Small intestine (tissue), 7 donors: Measurements from ENCODE around the gene OLA1. TPM values are rescaled to one million over a fixed set of nuclear protein-coding genes. Genes with fewer than 3 reads are reported as not detected.
A peak's percentile ranks its signal among the peaks of the same experiment; 100 is the strongest.

Source experiments
- DNase-seq, 2 donors: peaks; one replicate each; pipeline versions ENCODE4 v3.0.0 to v3.0.0-alpha.2; 2013
- FAIRE-seq: peaks from 2 replicates; lab custom pipeline; 2012; peaks lifted over from hg19 to GRCh38; lab: Jason Lieb, UNC
- H3K27ac ChIP-seq, 3 donors: one replicate each; pipeline ENCODE4 v1.5.1; 2013; ENCODE audit warnings: low read length in 2 of 3, mild to moderate bottlenecking in 2 of 3, control low read depth in 1 of 3, inconsistent platforms in 1 of 3, low read depth in 1 of 3, moderate library complexity in 1 of 3
- H3K27me3 ChIP-seq, 3 donors: one replicate each; pipeline ENCODE4 v1.6.1; 2013; ENCODE audit warnings: low read length in 3 of 3, inconsistent platforms in 1 of 3; ENCODE audit not compliant: control insufficient read depth in 3 of 3, insufficient read depth in 3 of 3
- H3K36me3 ChIP-seq, 3 donors: one replicate each; pipeline ENCODE4 v1.6.1; 2013; ENCODE audit warnings: low read length in 3 of 3, inconsistent platforms in 1 of 3, low read depth in 1 of 3, mild to moderate bottlenecking in 1 of 3, moderate library complexity in 1 of 3; ENCODE audit not compliant: control insufficient read depth in 3 of 3, insufficient read depth in 2 of 3
- H3K4me1 ChIP-seq, 3 donors: one replicate each; pipeline ENCODE4 v1.6.1; 2013; ENCODE audit warnings: low read length in 2 of 3, inconsistent platforms in 1 of 3, low read depth in 1 of 3, mild to moderate bottlenecking in 1 of 3, moderate library complexity in 1 of 3; ENCODE audit not compliant: control insufficient read depth in 3 of 3, insufficient read depth in 2 of 3
- H3K4me3 ChIP-seq, 3 donors: one replicate each; pipeline ENCODE4 v1.5.1; 2013; ENCODE audit warnings: low read length in 3 of 3, control low read depth in 1 of 3, inconsistent platforms in 1 of 3, low read depth in 1 of 3, mild to moderate bottlenecking in 1 of 3, moderate library complexity in 1 of 3
- H3K9me3 ChIP-seq, 2 donors: one replicate each; pipeline ENCODE4 v1.6.1; 2013; ENCODE audit warnings: low read depth in 1 of 2, low read length in 1 of 2; ENCODE audit not compliant: control insufficient read depth in 2 of 2, insufficient read depth in 1 of 2
- whole genome bisulfite sequencing, 3 donors: extraction: QIAGEN DNeasy Blood & Tissue Kit; methylation state at CpG; one replicate each; pipeline ENCODE4 v1.1.7; 2013; 5-methylcytosine and 5-hydroxymethylcytosine counted together
- polyA plus RNA-seq, 4 donors: library from polyadenylated mRNA; stranded (reverse) in 3 of 4; unstranded in 1 of 4; fragments of 200-250 nt in 3 of 4; fragments of 120-200 nt in 1 of 4; gene quantifications; one replicate each; pipeline versions ENCODE4 v1.2.1 to v1.2.3, GENCODE V29; 2013
- donor health status: healthy with polysubstance abuse.
- donor health status: control.
- donor health status: control.
- donor health status: Bipolar disorder and iron deficiency.
- donor health status: healthy.

OLA1 gene
- polyA plus RNA-seq, 4 donors: 60.3 to 148 (median 92.0) TPM

DNA sequence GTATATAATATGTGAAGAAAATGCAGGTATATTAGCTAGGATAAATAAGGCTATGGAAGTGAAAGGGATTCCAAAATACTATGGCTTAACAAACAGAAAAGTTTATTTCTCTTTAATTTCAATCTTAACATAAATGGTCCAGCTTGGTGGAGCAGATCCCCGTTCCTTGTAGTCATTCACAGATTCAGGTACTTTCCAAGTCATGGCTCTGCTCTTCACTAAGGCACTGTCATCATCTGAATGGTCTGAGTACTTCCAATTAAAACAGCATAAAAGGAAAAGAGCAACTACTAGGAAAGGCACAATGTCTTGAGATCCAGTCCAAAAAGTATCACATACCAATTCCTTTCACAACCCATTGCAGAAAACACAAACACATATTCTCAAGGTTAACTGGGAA lies 63.4 kb downstream of the OLA1 start:
- H3K4me1 ChIP-seq: no peaks in the 10 kb centered on the region
- no peak for DNase-seq
- H3K9me3 ChIP-seq: no peaks in the 10 kb centered on the region
- FAIRE-seq: no peak
- H3K27me3 ChIP-seq: no peaks in the 10 kb centered on the region
- WGBS, 3 donors: 82 to 97% (median 91%) methylated on average over 1 of the region's 1 CpG
- H3K27ac ChIP-seq: no peak overlapping the region
- peaks cover 0 to 4% (median 0%) of the 10 kb centered on the region in 3 donors for H3K36me3 ChIP-seq
- no peak overlapping the region for H3K4me3 ChIP-seq

DNA sequence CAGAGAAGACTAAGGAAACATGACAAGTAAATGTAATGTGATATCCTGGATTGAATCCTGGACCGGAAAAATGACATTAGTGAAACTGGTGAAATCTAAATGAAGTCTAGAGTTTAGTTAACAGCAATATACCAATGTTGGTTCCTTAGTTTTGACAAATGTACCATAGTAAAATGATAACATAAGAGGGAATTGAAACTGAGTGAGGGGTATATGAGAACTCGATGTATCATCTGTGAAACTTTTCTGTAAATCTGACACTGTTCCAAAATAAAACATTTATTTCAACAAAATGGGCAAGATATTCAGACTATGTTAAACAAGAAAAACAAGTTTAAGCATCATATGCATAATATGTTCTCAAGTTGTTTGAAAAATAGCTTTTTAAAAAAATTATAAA lies 63.8 kb downstream of the OLA1 start:
- Histone ChIP-seq H3K4me3 (no peak overlapping the region), H3K4me1 (no peaks in the 10 kb centered on the region), H3K36me3 (peaks cover 0 to 4% (median 0%) of the 10 kb centered on the region in 3 donors), H3K27ac (no peak overlapping the region), H3K27me3 (no peaks in the 10 kb centered on the region), H3K9me3 (no peaks in the 10 kb centered on the region)
- no peak for FAIRE-seq
- DNase-seq: no peak
- 89 to 95% (median 93%) methylated on average over 2 of the region's 2 CpGs for WGBS, 3 donors

DNA sequence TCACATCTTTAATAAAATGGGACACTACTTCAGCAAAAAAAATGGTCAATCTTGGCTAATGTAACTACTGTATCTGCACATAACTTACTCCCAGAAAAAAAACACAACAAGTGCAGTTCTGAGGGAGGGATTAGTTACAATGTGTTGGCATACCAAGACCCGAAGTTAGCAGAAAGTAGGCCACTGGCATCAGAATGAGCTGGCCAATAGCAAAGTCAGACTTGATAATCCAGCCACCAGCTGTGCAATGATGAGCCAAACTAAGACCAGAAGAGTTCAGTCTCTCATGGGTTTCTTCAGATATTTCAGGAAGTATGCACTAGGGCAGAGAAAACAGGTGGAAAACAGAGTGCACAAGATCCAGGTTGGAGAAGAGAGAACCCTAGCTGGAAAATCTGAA lies 65.3 kb downstream of the OLA1 start:
- FAIRE-seq: no peak
- Histone ChIP-seq H3K4me3 (no peak overlapping the region), H3K27ac (no peak overlapping the region), H3K27me3 (no peaks in the 10 kb centered on the region), H3K4me1 (no peaks in the 10 kb centered on the region), H3K9me3 (no peaks in the 10 kb centered on the region), H3K36me3 (peaks cover 0 to 4% (median 0%) of the 10 kb centered on the region in 3 donors)
- no peak for DNase-seq
- WGBS, 3 donors: 73 to 91% (median 85%) methylated on average over 1 of the region's 1 CpG

DNA sequence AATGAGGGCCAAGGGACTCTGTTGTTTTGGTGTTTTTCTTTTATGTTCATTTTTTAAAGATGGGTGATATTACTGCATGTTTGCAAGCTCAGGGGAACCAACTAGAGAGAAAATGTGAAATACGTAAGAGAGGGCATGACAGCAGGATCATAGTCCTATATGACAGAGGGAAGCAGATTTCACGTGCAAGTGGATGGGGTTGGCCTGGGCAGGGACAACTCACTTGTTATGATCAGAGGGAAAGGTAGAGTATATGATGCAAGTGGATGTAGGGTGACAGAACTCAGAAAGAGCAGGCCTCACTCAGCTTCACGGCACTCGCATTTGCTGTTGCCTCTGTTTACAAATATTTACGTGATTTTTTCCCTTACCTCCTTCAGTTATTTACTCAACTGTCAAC lies 67.0 kb downstream of the OLA1 start:
- no peaks in the 10 kb centered on the region for H3K27me3 ChIP-seq
- no peak overlapping the region for H3K27ac ChIP-seq
- peaks cover 0 to 4% (median 0%) of the 10 kb centered on the region in 3 donors for H3K36me3 ChIP-seq
- DNase-seq: no peak
- no peaks in the 10 kb centered on the region for H3K9me3 ChIP-seq
- FAIRE-seq: no peak
- H3K4me3 ChIP-seq: no peak overlapping the region
- no peaks in the 10 kb centered on the region for H3K4me1 ChIP-seq
- 90 to 94% (median 90%) methylated on average over 5 of the region's 5 CpGs for WGBS, 3 donors

DNA sequence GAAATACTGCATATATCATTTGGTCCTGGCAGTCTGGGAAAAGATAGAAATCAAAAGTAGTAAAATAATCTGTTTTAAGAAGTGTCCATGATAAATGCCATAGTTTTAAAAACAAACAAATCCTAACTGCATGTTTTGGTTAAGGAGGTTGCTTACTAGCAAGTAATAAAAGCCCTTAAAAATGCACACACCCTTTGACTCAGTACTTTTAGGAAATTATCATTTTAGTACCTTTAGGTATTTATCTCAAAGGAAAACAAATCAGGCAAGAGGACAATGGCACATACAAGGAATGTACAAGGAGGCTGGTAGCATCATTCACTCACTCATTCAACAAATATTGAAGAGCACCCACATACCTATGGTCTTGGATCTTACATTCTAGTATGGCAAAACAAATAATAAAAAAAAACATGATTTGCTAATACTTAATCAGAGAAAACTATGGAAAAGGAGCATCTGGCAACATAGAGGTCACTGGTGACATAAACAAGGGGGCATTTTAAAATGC lies 67.6 kb downstream of the OLA1 start:
- Histone ChIP-seq H3K36me3 (peaks cover 0 to 4% (median 0%) of the 10 kb centered on the region in 3 donors), H3K4me1 (no peaks in the 10 kb centered on the region), H3K27ac (no peak overlapping the region), H3K4me3 (no peak overlapping the region), H3K9me3 (no peaks in the 10 kb centered on the region), H3K27me3 (no peaks in the 10 kb centered on the region)
- DNase-seq (no peak), FAIRE-seq (no peak)

DNA sequence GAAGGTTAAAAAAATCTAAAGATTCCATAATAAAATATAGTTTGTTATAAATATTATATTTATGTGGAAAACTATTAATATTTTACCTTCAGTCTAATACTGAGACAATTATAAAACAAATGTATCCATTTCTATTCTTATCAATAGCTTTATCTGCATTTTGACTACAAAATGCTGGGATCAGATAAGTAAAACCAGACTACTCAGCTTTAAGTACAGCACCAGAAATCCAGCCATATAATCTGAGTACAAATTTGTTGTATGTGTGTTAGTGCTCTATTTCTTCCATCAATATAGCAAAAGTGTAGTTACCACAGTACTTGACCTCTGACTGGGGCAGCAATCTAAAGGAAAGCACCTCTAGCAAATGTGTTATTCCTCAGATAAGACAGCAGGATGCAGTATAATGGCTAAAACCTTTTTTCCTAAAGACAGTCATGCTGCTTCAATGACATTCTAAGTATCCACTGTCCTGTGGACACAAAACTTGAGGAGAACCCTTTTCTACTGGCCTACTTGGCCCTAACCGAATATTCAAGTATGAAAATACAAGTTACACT lies 68.1 kb downstream of the OLA1 start:
- FAIRE-seq (peak; percentile 39), DNase-seq (peak in 1 of 2 donors; percentile 3)
- 93% methylated on average over 1 of the region's 1 CpG for WGBS, 3 donors
- Histone ChIP-seq H3K27me3 (no peaks in the 10 kb centered on the region), H3K9me3 (no peaks in the 10 kb centered on the region), H3K27ac (no peak overlapping the region), H3K36me3 (peaks cover 0 to 4% (median 0%) of the 10 kb centered on the region in 3 donors), H3K4me1 (no peaks in the 10 kb centered on the region), H3K4me3 (no peak overlapping the region)

DNA sequence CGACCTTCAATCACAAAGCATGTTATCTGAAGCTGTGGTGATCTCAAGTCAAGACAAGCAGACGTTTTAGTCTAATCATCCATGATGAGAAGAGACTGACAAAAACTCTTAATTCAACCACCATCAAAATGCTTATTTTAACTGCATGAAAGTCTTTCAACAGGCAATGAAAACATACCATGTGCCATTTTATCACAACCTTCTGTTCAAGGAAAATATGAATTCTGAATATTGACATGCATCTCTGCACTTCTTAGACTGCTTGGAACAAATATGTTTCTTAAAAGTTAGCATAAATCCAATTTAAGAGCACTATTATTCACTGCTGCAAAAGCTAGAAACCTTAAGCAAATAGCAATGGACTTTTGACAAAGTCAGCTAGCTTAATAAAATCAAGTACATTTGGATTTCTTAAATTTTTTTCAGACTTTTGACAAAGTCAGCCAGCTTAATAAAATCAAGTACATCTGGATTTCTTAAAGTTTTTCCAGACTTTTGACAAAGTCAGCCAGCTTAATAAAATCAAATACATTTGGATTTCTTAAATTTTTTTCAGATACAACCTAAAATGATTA lies 70.9 kb downstream of the OLA1 start:
- H3K27me3 ChIP-seq: no peaks in the 10 kb centered on the region
- H3K27ac ChIP-seq: no peak overlapping the region
- peaks cover 0 to 7% of the 10 kb centered on the region in 2 donors for H3K9me3 ChIP-seq
- no peak overlapping the region for H3K4me3 ChIP-seq
- H3K4me1 ChIP-seq: no peaks in the 10 kb centered on the region
- H3K36me3 ChIP-seq: peaks cover 0 to 9% (median 0%) of the 10 kb centered on the region in 3 donors
- DNase-seq: no peak
- 85 to 91% (median 88%) methylated on average over 2 of the region's 2 CpGs for WGBS, 3 donors
- FAIRE-seq: no peak

DNA sequence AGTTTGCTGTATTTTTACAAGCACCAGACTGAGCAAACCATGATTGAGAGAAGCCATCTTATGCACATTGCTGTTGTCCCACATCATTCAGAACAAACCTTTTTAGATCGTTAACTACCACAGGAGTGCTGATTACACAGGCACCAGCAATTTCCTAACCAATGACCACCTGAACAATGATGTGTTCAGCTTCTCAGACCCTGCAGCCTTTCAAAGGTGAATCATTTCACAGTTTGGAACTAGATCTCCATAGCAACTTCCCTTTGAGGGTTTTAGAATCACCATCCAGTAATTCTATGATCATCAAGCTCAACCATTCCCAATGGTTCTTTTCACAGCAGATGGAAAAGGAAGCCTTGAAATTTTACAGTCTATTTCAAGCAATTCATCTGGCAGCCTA lies 71.4 kb downstream of the OLA1 start:
- peaks cover 0 to 10% (median 0%) of the 10 kb centered on the region in 3 donors for H3K36me3 ChIP-seq
- peaks cover 0 to 12% of the 10 kb centered on the region in 2 donors for H3K9me3 ChIP-seq
- DNase-seq (no peak), FAIRE-seq (no peak)
- no peak overlapping the region for H3K4me3 ChIP-seq
- H3K4me1 ChIP-seq: no peaks in the 10 kb centered on the region
- no peak overlapping the region for H3K27ac ChIP-seq
- no peaks in the 10 kb centered on the region for H3K27me3 ChIP-seq
- WGBS, 3 donors: 91 to 96% (median 95%) methylated on average over 1 of the region's 1 CpG
